Psoas muscle (tissue), 8 donors: ENCODE results near the gene NR1I3. TPM values are rescaled to one million over a fixed set of nuclear protein-coding genes. Genes with fewer than 3 reads are reported as not detected.

Experiments used
- ATAC-seq, 4 donors: fragments of 200-7000 bp; cut with Tn5 transposase; one replicate each; pipeline ENCODE4 v1.9.1; 2020; ENCODE audit warnings: moderate library complexity in 3 of 4, mild to moderate bottlenecking in 2 of 4
- DNase-seq, 2 donors: peaks; one replicate each; pipeline ENCODE4 v3.0.0-alpha.2; 2020
- H3K27ac ChIP-seq: fragments of 200-600 bp; one replicate; pipeline ENCODE4 v1.8.0; 2022
- H3K27me3 ChIP-seq, 3 donors: fragments of 200-600 bp in 1 of 3; one replicate each; pipeline versions ENCODE4 v1.6.1 to v1.8.0; 2013 to 2022; ENCODE audit warnings: low read length in 2 of 3, mild to moderate bottlenecking in 2 of 3, moderate library complexity in 1 of 3; ENCODE audit not compliant: insufficient read depth in 3 of 3
- H3K36me3 ChIP-seq, 2 donors: fragments of 200-600 bp in 1 of 2; one replicate each; pipeline versions ENCODE4 v1.6.1 to v1.8.0; 2013 to 2022; ENCODE audit warnings: low read depth in 1 of 2, mild to moderate bottlenecking in 1 of 2, moderate library complexity in 1 of 2; ENCODE audit not compliant: insufficient read depth in 1 of 2
- H3K4me1 ChIP-seq: fragments of 200-600 bp; one replicate; pipeline ENCODE4 v1.8.0; 2022
- H3K4me3 ChIP-seq: fragments of 200-600 bp; one replicate; pipeline ENCODE4 v1.8.0; 2022; ENCODE audit warnings: mild to moderate bottlenecking
- H3K9me3 ChIP-seq: fragments of 200-600 bp; one replicate; pipeline ENCODE4 v1.8.0; 2022
- WGBS, 3 donors: extraction: QIAGEN DNeasy Blood & Tissue Kit; methylation state at CpG; one replicate each; pipeline versions ENCODE4 v1.1.6 to v1.1.7; 2013; 5-methylcytosine and 5-hydroxymethylcytosine counted together
- intact Hi-C, 2 donors: fragments of 100-400 bp; cut with DNase I; formaldehyde crosslinking; loops; one replicate each; pipeline versions ENCODE4 v1.11.0 to v1.14.2; 2022
- polyA plus RNA-seq, 3 donors: library from polyadenylated mRNA; stranded (reverse); fragments of 200-250 nt; gene quantifications; one replicate each; pipeline ENCODE4 v1.2.3, GENCODE V29; 2013
- total RNA-seq, 4 donors: library from RNA; stranded (reverse); fragmentation: NEBNext Ultra II Directional in 2 of 4; extraction: Animal tissue kit (Norgen Biotek cat#: 25700) in 2 of 4; gene quantifications; one replicate each; pipeline versions ENCODE4 v1.2.1 to v1.2.4, GENCODE V29; 2021 to 2023
- TF ChIP-seq, protein P1 (sequence below): fragments of 200-600 bp; IDR thresholded peaks from one replicate; pipeline ENCODE4 v1.8.0; 2022; ENCODE audit warnings: antibody characterized with exemption
- donor health status: healthy with polysubstance abuse.
- donor health status: DM: no; HTN: no; CAD: no; lungs with moderate emphysema.
- donor health status: Bipolar disorder and iron deficiency.
- donor health status: healthy.
- donor health status: DM: yes; HTN: yes; CAD: no.
- donor health status: DM: no; HTN: no; CAD: no.
- donor health status: DM: no; HTN: no; CAD: no.
- donor health status: DM: yes; HTN: yes; CAD: no.

NR1I3 gene
- total and polyA plus RNA-seq, 7 donors: 0.17 to 0.42 (median 0.25) TPM; not detected in 4

DNA sequence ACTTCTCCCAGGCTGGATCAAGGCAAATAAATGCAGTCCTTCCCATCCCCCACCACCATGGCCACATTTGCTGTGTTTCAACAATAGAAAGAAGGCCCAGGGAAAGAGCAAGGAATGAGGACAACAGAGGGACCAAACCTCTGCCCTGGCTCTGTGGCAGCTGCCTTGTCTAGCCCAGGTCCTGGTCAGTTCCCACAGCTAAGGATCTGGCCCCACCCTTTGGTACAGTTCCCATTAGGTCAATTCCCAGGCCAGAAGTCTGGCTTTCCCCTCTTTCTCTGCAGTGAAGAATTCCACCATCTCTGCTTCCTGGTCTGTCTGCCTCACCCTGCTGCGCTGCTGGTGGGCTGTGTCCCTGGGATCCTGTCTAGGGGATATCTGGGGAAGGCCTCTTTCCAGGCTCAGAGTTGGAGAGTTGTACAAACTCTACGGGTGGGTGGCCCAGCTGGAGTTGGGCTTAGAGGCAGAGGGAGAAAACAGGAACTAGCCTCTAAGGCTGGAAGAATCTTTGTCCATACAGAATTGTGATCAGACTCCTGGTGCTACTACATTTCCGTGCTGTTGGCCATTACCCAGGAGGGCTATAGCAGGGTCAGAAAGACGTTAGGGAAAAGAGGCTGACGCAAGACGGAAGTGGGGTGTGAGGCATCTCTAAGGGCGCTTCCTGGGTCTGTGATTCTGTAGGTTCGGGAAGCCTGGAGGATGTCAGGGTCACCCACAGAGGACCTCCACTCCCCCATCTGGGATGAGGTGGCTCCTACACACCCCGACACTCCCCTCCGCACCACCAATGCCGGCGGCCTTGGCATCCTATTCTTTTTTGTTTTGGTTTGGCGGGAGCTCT is 36.8 kb downstream of the NR1I3 start:
- H3K27me3 ChIP-seq: no peaks in the 10 kb centered on the region
- H3K36me3 ChIP-seq: peaks cover under 1 to 29% of the 10 kb centered on the region in 2 donors
- TF ChIP-seq, protein P1, sequence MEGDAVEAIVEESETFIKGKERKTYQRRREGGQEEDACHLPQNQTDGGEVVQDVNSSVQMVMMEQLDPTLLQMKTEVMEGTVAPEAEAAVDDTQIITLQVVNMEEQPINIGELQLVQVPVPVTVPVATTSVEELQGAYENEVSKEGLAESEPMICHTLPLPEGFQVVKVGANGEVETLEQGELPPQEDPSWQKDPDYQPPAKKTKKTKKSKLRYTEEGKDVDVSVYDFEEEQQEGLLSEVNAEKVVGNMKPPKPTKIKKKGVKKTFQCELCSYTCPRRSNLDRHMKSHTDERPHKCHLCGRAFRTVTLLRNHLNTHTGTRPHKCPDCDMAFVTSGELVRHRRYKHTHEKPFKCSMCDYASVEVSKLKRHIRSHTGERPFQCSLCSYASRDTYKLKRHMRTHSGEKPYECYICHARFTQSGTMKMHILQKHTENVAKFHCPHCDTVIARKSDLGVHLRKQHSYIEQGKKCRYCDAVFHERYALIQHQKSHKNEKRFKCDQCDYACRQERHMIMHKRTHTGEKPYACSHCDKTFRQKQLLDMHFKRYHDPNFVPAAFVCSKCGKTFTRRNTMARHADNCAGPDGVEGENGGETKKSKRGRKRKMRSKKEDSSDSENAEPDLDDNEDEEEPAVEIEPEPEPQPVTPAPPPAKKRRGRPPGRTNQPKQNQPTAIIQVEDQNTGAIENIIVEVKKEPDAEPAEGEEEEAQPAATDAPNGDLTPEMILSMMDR: no peak
- H3K4me3 ChIP-seq: peak overlapping the region; percentile 87
- peak overlapping the region; percentile 96 for H3K27ac ChIP-seq
- DNase-seq: peak; percentile 49 to 76
- no peaks in the 10 kb centered on the region for H3K9me3 ChIP-seq
- H3K4me1 ChIP-seq: peaks cover 45% of the 10 kb centered on the region
- peak; percentile 18 to 38 (median 32) for ATAC-seq
- 26 to 30% (median 29%) methylated on average over 13 of the region's 13 CpGs for WGBS, 3 donors
- intact Hi-C loops: no loop called here

DNA sequence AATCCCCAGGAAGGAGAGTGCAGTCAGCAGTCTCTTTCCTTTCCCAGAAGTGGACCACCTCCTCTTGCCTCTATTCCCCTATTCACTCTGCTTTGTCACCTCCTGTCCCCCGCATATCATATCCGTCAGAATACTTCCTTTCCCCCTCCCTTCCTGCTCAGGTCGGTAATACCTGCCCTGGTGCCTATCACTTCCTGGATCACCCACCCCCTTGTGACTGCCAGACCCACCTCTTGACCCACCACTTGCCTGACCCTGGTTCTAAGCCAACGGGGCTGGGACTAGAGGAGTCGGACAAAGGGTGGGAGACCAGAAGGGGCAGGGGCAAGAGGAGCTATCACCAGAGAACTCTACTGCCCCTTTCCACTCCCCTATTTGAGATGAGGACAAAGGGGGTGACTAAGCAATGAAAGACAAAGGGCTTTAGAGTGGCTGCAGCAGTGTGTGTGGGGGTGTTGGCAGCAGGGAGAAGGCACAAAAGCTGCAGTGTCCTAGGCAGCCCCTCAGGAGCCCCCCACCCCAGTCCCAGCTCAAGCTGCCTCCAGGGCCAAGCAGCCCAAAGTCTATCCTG is 37.5 kb downstream of the NR1I3 start:
- DNase-seq (no peak), ATAC-seq (no peak)
- Histone ChIP-seq H3K4me3 (peak overlapping the region; percentile 87), H3K27me3 (no peaks in the 10 kb centered on the region), H3K9me3 (no peaks in the 10 kb centered on the region), H3K27ac (peak overlapping the region; percentile 96), H3K4me1 (peaks cover 39% of the 10 kb centered on the region), H3K36me3 (peaks cover 0 to 23% of the 10 kb centered on the region in 2 donors)
- TF ChIP-seq, protein P1: no peak
- WGBS, 3 donors: 60 to 67% (median 62%) methylated on average over 5 of the region's 5 CpGs
- intact Hi-C loops: no loop called here

DNA sequence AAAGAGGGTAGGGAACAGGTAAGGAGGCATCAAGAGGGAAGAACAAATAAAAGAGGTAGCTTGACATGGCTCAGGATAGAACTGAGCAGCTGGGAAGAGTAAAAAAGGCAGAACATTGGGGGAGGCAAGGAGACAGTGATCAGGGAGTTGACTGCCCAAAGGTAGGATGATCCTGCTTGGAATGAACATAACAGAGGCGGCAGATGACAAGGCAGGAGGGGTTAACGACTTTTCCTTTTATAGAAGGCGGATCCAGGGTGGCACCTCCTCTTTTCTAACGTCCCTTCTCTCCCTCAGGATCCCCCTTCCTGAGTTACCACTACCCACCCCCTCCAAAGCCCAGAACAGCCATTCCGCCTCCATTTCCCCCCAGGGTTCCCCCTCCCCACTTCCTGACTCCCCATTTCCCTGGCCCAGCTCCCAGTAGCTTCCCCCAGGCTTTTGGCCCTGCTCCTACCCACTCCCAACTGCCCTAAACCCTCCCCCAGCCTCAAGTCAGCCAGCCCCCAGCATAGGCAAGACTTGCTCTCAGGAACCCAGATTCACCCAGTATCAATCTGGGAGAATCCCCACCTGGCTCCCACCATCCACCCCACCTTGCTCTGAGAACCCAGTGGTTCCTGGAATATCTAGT is 38.4 kb downstream of the NR1I3 start:
- Histone ChIP-seq H3K4me1 (peaks cover 30% of the 10 kb centered on the region), H3K4me3 (no peak overlapping the region)
- intact Hi-C loops: no loop called here

DNA sequence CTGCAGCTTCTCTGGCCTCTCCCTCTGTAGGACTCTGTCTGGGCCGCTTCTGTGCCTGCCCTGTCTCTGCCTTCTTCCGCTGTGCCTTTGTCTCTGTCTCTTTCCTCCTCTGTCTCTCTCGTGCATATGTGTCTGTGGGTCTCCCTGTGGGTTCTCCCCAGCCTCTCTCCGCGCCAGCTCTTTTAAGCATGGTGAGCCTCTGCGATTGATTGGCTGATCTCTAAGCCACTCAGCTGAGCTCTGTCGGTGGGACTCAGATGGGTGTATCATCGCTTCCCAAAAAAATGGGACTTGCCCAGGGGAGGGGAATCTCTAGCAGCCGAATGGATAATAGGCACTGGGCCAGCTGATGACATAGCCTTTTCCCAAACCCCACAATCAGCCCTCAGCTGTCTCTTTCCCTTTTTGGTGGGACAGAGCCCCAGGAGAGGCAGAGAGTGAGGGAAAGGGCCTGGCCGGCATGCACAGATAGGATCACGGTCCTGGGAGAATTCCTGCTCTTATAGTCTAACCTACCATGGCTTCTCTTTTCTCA is 39.0 kb downstream of the NR1I3 start, which contains the start of gene ADAMTS4:
Gene ADAMTS4, minus strand, starts transcription at position 158 of the 535 bp plus-strand sequence. CDS start 427 bp downstream, outside the sequence.
- ATAC-seq (no peak), DNase-seq (peak; percentile 58 to 71)
- TF ChIP-seq, protein P1: no peak
- Histone ChIP-seq H3K9me3 (no peaks in the 10 kb centered on the region), H3K4me3 (peak within 1 kb of the TSS; percentile 64), H3K27me3 (no peaks in the 10 kb centered on the region), H3K27ac (peak within 1 kb of the TSS; percentile 96), H3K4me1 (peaks cover 26% of the 10 kb centered on the region), H3K36me3 (peaks cover 0 to 8% of the 10 kb centered on the region in 2 donors)
- intact Hi-C loops: no loop called here
- 36 to 41% (median 38%) methylated on average over 11 of the region's 11 CpGs for WGBS, 3 donors

More for the DNA sequence above, 38.4 kb downstream of the NR1I3 start:
- peak overlapping the region; percentile 96 for H3K27ac ChIP-seq
- WGBS, 3 donors: 47 to 56% (median 51%) methylated on average over 4 to 5 of the region's 5 CpGs
- ATAC-seq (no peak), DNase-seq (no peak)
- no peaks in the 10 kb centered on the region for H3K27me3 ChIP-seq
- TF ChIP-seq, protein P1: no peak
- H3K36me3 ChIP-seq: peaks cover 0 to 14% of the 10 kb centered on the region in 2 donors
- H3K9me3 ChIP-seq: no peaks in the 10 kb centered on the region
